ENCODE results near the gene ELF2. TPM values are rescaled to one million over a fixed set of nuclear protein-coding genes. Genes with fewer than 3 reads are reported as not detected.

The ELF2 gene
- polyA plus RNA-seq, 1 donor from 2014 or later, result 105 TPM

- Histone ChIP-seq H3K9me2 (ENCODE audit: insufficient read depth, low read length) (no peaks in the 10 kb centered on the region), H3K9ac (ENCODE audit: low read length) (no peak overlapping the region), H3K4me2 (ENCODE audit: low read length) (no peak overlapping the region), H3K27me3 (ENCODE audit: insufficient read depth, low read depth, low read length) (no peaks in the 10 kb centered on the region), H3K4me3 (ENCODE audit: low read length) (no peak overlapping the region), H3K36me3 (ENCODE audit: insufficient read depth, low read length) (peaks cover 9% of the 10 kb centered on the region), H3K79me2 (replicated peaks; ENCODE audit: insufficient read depth, low read length) (peaks cover 3% of the 10 kb centered on the region), H3K27ac (ENCODE audit: low read length) (no peak overlapping the region), H3F3A (ENCODE audit: insufficient read depth, low read length, poor library complexity, severe bottlenecking) (no peaks in the 10 kb centered on the region), H4K20me1 (ENCODE audit: insufficient read depth) (no peaks in the 10 kb centered on the region), H2AFZ (ENCODE audit: low read depth, low read length) (no peak overlapping the region), H3K9me3 (ENCODE audit: low read length) (no peaks in the 10 kb centered on the region)
- no peak for TF ChIP-seq SMC3 (conservative IDR thresholded peaks at IDR 0.05; ENCODE audit: poor library complexity)
- no peak for TF ChIP-seq MXI1 (conservative IDR thresholded peaks at IDR 0.05; ENCODE audit: poor library complexity, severe bottlenecking)
- TF ChIP-seq RAD21 (conservative IDR thresholded peaks at IDR 0.05), result no peak
These were observed 132.7 kb downstream of the ELF2 start for GRCh38 chr4:139044291-139044690.

DNA sequence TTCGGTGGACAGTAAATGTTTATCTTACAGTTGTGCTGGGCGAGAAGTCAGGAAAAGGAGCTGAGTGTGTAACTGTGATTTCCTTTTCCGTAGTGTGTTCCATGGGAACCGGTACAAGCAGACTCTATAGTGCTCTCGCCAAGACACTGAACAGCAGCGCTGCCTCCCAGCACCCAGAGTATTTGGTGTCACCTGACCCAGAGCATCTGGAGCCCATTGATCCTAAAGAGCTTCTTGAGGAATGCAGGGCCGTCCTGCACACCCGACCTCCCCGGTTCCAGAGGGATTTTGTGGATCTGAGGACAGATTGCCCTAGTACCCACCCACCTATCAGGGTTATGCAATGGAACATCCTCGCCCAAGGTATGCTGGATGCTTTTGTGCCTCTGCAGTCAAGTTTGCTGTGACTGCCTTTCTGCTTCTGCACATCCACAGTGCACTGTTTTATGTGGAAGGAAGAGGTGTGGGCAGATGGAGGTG is 134.0 kb downstream of the ELF2 start:
- Histone ChIP-seq H3K9ac (ENCODE audit: low read length) (no peak overlapping the region), H3K27ac (ENCODE audit: low read length) (no peak overlapping the region), H3K4me3 (ENCODE audit: low read length) (no peak overlapping the region), H3K36me3 (ENCODE audit: insufficient read depth, low read length) (peaks cover 9% of the 10 kb centered on the region), H4K20me1 (ENCODE audit: insufficient read depth) (no peaks in the 10 kb centered on the region), H3K9me2 (ENCODE audit: insufficient read depth, low read length) (no peaks in the 10 kb centered on the region), H3K9me3 (ENCODE audit: low read length) (no peaks in the 10 kb centered on the region), H3K4me2 (ENCODE audit: low read length) (no peak overlapping the region), H3K27me3 (ENCODE audit: insufficient read depth, low read depth, low read length) (no peaks in the 10 kb centered on the region), H3F3A (ENCODE audit: insufficient read depth, low read length, poor library complexity, severe bottlenecking) (no peaks in the 10 kb centered on the region), H2AFZ (ENCODE audit: low read depth, low read length) (no peak overlapping the region), H3K79me2 (replicated peaks; ENCODE audit: insufficient read depth, low read length) (peaks cover 3% of the 10 kb centered on the region)
- TF ChIP-seq REST (IDR thresholded peaks at IDR 0.05; ENCODE audit: borderline replicate concordance) (no peak), TAF1 (IDR thresholded peaks at IDR 0.05; ENCODE audit: low read depth) (no peak), RAD21 (conservative IDR thresholded peaks at IDR 0.05) (no peak), EZH2 (IDR thresholded peaks at IDR 0.05; ENCODE audit: borderline replicate concordance, insufficient read depth, low read length, poor library complexity, severe bottlenecking) (no peak), EP300 (conservative IDR thresholded peaks at IDR 0.05; ENCODE audit: poor library complexity, severe bottlenecking) (no peak), MXI1 (conservative IDR thresholded peaks at IDR 0.05; ENCODE audit: poor library complexity, severe bottlenecking) (no peak), CTCF (IDR thresholded peaks at IDR 0.05; ENCODE audit: poor library complexity, severe bottlenecking) (no peak), POLR2AphosphoS5 (IDR thresholded peaks at IDR 0.05) (no peak), SMC3 (conservative IDR thresholded peaks at IDR 0.05; ENCODE audit: poor library complexity) (no peak)

All from neural cell (in vitro differentiated cells).